B cell (primary cell): ENCODE results near the gene LELP1. TPM values are rescaled to one million over a fixed set of nuclear protein-coding genes. Genes with fewer than 3 reads are reported as not detected.

Experiments
- ATAC-seq: fragments of 200-7000 bp; cut with Tn5 transposase; one replicate; pipeline ENCODE4 v1.10.0; 2021; ENCODE audit warnings: low read depth, mild to moderate bottlenecking, moderate number of reproducible peaks, moderate library complexity
- CTCF ChIA-PET: fragments of 350-600 bp; sonication (Branson Sonifier 250); formaldehyde crosslinking; loops from one replicate; lab custom pipeline; 2021; ENCODE audit warnings: antibody characterized with exemption, inconsistent platforms; lab: Charles Lee
- POLR2A ChIA-PET: fragments of 350-600 bp; sonication (Branson Sonifier 250); formaldehyde crosslinking; loops from one replicate; lab custom pipeline; 2021; ENCODE audit warnings: antibody characterized with exemption; lab: Charles Lee
- DNase-seq: peaks from one replicate; pipeline ENCODE4 v3.0.0; 2013
- H2AFZ ChIP-seq: 2 replicates; pipeline ENCODE4 v1.6.1; 2012; ENCODE audit warnings: mild to moderate bottlenecking, low read depth, low read length; ENCODE audit not compliant: insufficient read depth, poor library complexity, severe bottlenecking
- H3K27ac ChIP-seq, 2 donors: 1 replicate in 1 of 2; 2 replicates in 1 of 2; pipeline ENCODE4 v1.5.1; 2012 to 2013; ENCODE audit warnings: low read length in 2 of 2, mild to moderate bottlenecking in 2 of 2, moderate library complexity in 1 of 2
- H3K27me3 ChIP-seq, 4 experiments: fragments of 200-600 bp in 1 of 4; sonication (generic) in 1 of 4; replicated peaks in 1 of 4; 1 replicate in 2 of 4; 2 replicates in 2 of 4; pipeline versions ENCODE4 v1.6.1 to v1.7.0; 2013 to 2016; ENCODE audit warnings: low read length in 3 of 4, mild to moderate bottlenecking in 2 of 4, mixed read lengths in 1 of 4, moderate library complexity in 1 of 4; ENCODE audit not compliant: insufficient read depth in 4 of 4, control insufficient read depth in 3 of 4; ENCODE audit errors: control extremely low read depth in 1 of 4
- H3K36me3 ChIP-seq, 2 experiments: replicated peaks in 1 of 2; 1 replicate in 1 of 2; 2 replicates in 1 of 2; pipeline versions ENCODE4 v1.6.1 to v1.7.1; 2013; ENCODE audit warnings: low read length in 1 of 2; ENCODE audit not compliant: insufficient read depth in 2 of 2, control insufficient read depth in 1 of 2; ENCODE audit errors: control extremely low read depth in 1 of 2, extremely low read depth in 1 of 2
- H3K4me1 ChIP-seq, 2 donors: fragments of 200-600 bp in 1 of 2; sonication (generic) in 1 of 2; 1 replicate in 1 of 2; 2 replicates in 1 of 2; pipeline versions ENCODE4 v1.5.1 to v1.6.1; 2013 to 2017; ENCODE audit warnings: low read length in 2 of 2; ENCODE audit not compliant: control insufficient read depth in 2 of 2, insufficient read depth in 2 of 2
- H3K4me2 ChIP-seq: replicated peaks from 2 replicates; pipeline ENCODE3; 2012; ENCODE audit warnings: mild to moderate bottlenecking, low read depth, low read length; ENCODE audit not compliant: poor library complexity, severe bottlenecking
- H3K4me3 ChIP-seq, 5 experiments: fragments of 200-600 bp in 1 of 5; sonication (generic) in 1 of 5; 1 replicate in 3 of 5; 2 replicates in 2 of 5; pipeline versions ENCODE4 v1.5.1 to v1.7.0; 2011 to 2016; ENCODE audit warnings: low read length in 4 of 5, mild to moderate bottlenecking in 4 of 5, low read depth in 2 of 5, control low read depth in 1 of 5, moderate library complexity in 1 of 5; ENCODE audit not compliant: insufficient read depth in 1 of 5; ENCODE audit errors: control extremely low read depth in 1 of 5, extremely low read depth in 1 of 5
- H3K79me2 ChIP-seq: fragments of 200-600 bp; sonication (generic); one replicate; pipeline ENCODE4 v1.6.0; 2016; ENCODE audit warnings: low read length; ENCODE audit not compliant: control insufficient read depth, insufficient read depth
- H3K9ac ChIP-seq: fragments of 200-600 bp; sonication (generic); 2 replicates; pipeline ENCODE4 v1.6.1; 2017; ENCODE audit warnings: mild to moderate bottlenecking, low read length, moderate library complexity
- H3K9me3 ChIP-seq, 3 donors: one replicate each; pipeline versions ENCODE4 v1.6.1 to v1.7.1; 2013; ENCODE audit warnings: low read length in 2 of 3; ENCODE audit not compliant: control insufficient read depth in 2 of 3, insufficient read depth in 1 of 3; ENCODE audit errors: control extremely low read depth in 1 of 3
- H4K20me1 ChIP-seq: 2 replicates; pipeline ENCODE4 v1.6.0; 2012; ENCODE audit warnings: mild to moderate bottlenecking, low read length; ENCODE audit not compliant: insufficient read depth, control insufficient read depth, poor library complexity, severe bottlenecking
- H3K27ac Mint-ChIP-seq: one replicate; pipeline ENCODE4 v1.8.0; 2021; ENCODE audit warnings: mixed read lengths
- H3K27me3 Mint-ChIP-seq: one replicate; pipeline ENCODE4 v1.8.0; 2021; ENCODE audit warnings: mixed read lengths
- H3K4me1 Mint-ChIP-seq: one replicate; pipeline ENCODE4 v1.8.0; 2021; ENCODE audit warnings: mixed read lengths
- H3K4me3 Mint-ChIP-seq: one replicate; pipeline ENCODE4 v1.8.0; 2021; ENCODE audit warnings: mixed read lengths
- H3K9me3 Mint-ChIP-seq: one replicate; pipeline ENCODE4 v1.8.0; 2022; ENCODE audit warnings: mixed read lengths; ENCODE audit not compliant: insufficient read depth
- EZH2 ChIP-seq: IDR thresholded peaks from 2 replicates; pipeline ENCODE4 v1.6.1; 2012; ENCODE audit warnings: borderline replicate concordance, low read depth, mild to moderate bottlenecking, moderate library complexity, low read length; ENCODE audit not compliant: insufficient read depth, poor library complexity, severe bottlenecking
- WGBS: methylation state at CpG from one replicate; pipeline ENCODE4 v1.1.5; 2013; ENCODE audit warnings: missing lambda C conversion rate; ENCODE audit not compliant: insufficient coverage; 5-methylcytosine and 5-hydroxymethylcytosine counted together
- intact Hi-C: fragments of 100-400 bp; cut with micrococcal nuclease; formaldehyde crosslinking; loops from one replicate; pipeline ENCODE4 v1.10.0; 2022
- polyA plus RNA-seq: library from polyadenylated mRNA; depleted of rRNA; stranded (reverse); fragments of >200 nt; gene quantifications from 2 replicates; pipeline ENCODE4 v1.2.3, GENCODE V29; 2012
- total RNA-seq, 2 donors: library from RNA; stranded (reverse); fragments of 120-200 nt in 1 of 2; gene quantifications; 1 replicate in 1 of 2; 2 replicates in 1 of 2; pipeline versions ENCODE4 v1.2.3 to v1.2.4, GENCODE V29; 2013 to 2022
- TF ChIP-seq, protein P1 (sequence below): fragments of 200-600 bp; IDR thresholded peaks from one replicate; pipeline ENCODE4 v1.8.0; 2022; ENCODE audit warnings: antibody characterized with exemption, mild to moderate bottlenecking

LELP1 gene
- total and polyA plus RNA-seq, 2 donors (not counting 1 experiment from before 2014, with no cell fraction given): not detected

DNA sequence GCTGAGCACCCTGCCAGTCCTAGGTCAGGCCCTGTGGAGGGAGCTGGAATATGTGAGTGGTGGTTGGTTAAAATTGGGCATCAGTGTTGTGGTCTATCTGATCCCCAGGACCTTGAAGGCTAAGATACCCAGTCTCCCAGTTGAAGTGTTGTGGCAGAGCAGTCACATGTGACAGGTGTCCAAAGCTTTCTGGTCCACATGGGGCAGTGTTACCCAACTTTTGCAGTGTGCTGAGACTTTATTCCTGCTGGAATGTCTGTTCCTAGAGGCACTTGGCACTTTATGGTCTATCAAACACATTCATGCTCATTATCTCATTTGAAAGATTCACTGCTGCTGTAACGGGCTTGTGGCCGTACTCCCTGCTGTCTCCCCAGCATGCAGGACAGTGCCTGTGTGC lies 35.3 kb downstream of the LELP1 start:
- intact Hi-C loops: loop anchor here (2.0 kb wide), 1 partner anchor 40 kb away; no protein-coding TSS in a partner anchor
- no peaks in the 10 kb centered on the region for H3K9me3 Mint-ChIP-seq

DNA sequence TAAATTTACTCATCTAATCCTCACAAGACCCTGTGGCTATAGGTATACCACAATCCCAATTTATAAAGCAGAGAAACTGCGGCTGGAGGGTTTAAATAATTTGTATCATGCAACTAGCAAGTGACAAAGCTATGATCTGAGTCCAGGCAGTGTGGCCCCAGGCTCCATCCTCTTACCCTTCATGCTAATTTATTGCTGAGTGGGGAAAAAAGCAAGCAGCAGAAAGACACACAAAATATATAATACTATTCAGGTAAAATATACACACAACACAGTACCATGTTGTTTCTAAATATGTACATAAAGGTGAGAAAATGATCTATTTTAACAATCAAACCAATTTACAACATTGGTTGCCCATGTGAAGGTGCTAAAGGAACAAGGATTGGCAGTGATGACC lies 38.9 kb downstream of the LELP1 start:
- no peak for DNase-seq
- no peak overlapping the region for H3K4me3 Mint-ChIP-seq
- ATAC-seq: no peak
- TF ChIP-seq, protein P1, sequence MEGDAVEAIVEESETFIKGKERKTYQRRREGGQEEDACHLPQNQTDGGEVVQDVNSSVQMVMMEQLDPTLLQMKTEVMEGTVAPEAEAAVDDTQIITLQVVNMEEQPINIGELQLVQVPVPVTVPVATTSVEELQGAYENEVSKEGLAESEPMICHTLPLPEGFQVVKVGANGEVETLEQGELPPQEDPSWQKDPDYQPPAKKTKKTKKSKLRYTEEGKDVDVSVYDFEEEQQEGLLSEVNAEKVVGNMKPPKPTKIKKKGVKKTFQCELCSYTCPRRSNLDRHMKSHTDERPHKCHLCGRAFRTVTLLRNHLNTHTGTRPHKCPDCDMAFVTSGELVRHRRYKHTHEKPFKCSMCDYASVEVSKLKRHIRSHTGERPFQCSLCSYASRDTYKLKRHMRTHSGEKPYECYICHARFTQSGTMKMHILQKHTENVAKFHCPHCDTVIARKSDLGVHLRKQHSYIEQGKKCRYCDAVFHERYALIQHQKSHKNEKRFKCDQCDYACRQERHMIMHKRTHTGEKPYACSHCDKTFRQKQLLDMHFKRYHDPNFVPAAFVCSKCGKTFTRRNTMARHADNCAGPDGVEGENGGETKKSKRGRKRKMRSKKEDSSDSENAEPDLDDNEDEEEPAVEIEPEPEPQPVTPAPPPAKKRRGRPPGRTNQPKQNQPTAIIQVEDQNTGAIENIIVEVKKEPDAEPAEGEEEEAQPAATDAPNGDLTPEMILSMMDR: no peak
- TF ChIP-seq EZH2: no peak
- Histone ChIP-seq H3K36me3 (no peaks in the 10 kb centered on the region), H3K4me1 (no peaks in the 10 kb centered on the region), H3K9ac (no peak overlapping the region), H3K27me3 (peaks cover 0 to 11% (median 4%) of the 10 kb centered on the region in 4 experiments), H2AFZ (no peak overlapping the region), H3K27ac (no peak overlapping the region), H3K4me2 (no peak overlapping the region), H3K79me2 (no peaks in the 10 kb centered on the region), H3K9me3 (peaks cover 0 to 5% (median 0%) of the 10 kb centered on the region in 3 donors), H4K20me1 (no peaks in the 10 kb centered on the region), H3K4me3 (no peak overlapping the region)
- H3K27ac Mint-ChIP-seq: no peak overlapping the region
- no peaks in the 10 kb centered on the region for H3K9me3 Mint-ChIP-seq
- no CpG with 5 or more reads among the region's 1 CpG for WGBS
- H3K4me1 Mint-ChIP-seq: no peaks in the 10 kb centered on the region
- POLR2A ChIA-PET: no interaction called here
- peaks cover 27% of the 10 kb centered on the region for H3K27me3 Mint-ChIP-seq
- intact Hi-C loops: no loop called here
- CTCF ChIA-PET: no interaction called here

More for the DNA sequence above, 35.3 kb downstream of the LELP1 start:
- ATAC-seq (no peak), DNase-seq (no peak)
- Histone ChIP-seq H2AFZ (no peak overlapping the region), H3K4me1 (no peaks in the 10 kb centered on the region), H4K20me1 (no peaks in the 10 kb centered on the region), H3K4me3 (no peak overlapping the region), H3K27me3 (peaks cover 0 to 5% (median 0%) of the 10 kb centered on the region in 4 experiments), H3K27ac (no peak overlapping the region), H3K9me3 (no peaks in the 10 kb centered on the region), H3K4me2 (no peak overlapping the region), H3K9ac (no peak overlapping the region), H3K36me3 (no peaks in the 10 kb centered on the region), H3K79me2 (no peaks in the 10 kb centered on the region)
- TF ChIP-seq, protein P1: no peak
- TF ChIP-seq EZH2: no peak
- Mint-ChIP-seq H3K4me1 (no peaks in the 10 kb centered on the region), H3K27me3 (peaks cover 26% of the 10 kb centered on the region), H3K27ac (no peak overlapping the region), H3K4me3 (no peak overlapping the region)
- POLR2A ChIA-PET: no interaction called here
- CTCF ChIA-PET: interaction anchor here (0.9 to 1.4 kb wide), 5 partner anchors 8 to 51 kb away, joined by 3 read pairs; no protein-coding TSS in a partner anchor
- 100% methylated on average over 2 of the region's 2 CpGs for WGBS
